Measurements from ENCODE around the gene DYRK3.
"Not testable (repeated sequence)": the region's sequence is repeated elsewhere in the genome, so short reads cannot be mapped to it uniquely, and the experiment has no call there.

The DYRK3 gene

DNA sequence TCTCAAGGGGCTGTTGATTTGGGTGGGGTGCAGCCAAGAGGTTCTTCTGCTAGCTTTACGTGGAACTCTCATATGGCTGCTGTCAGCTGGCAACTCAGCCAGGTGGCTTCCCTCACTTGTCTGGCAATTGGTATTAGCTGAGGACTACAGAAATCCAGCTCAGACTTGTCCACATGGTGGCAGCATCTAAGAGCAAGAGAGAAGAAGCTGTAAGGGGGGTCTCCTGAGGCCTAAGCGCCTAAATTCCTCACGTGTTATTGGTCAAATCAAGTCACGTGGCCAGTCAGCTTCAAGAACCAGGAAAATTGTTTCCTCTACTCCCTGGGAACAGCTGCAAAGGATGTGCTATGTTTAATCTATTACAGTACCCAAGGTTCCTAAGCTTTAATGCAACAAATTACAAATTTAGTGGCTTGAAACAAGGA is 4.2 kb upstream of the DYRK3 start:
- peak; percentile 21 to 56 (median 52) for DNase-seq

GRCh38 chr1:206633708-206634121 is 1.6 kb upstream of the DYRK3 start:
- DNase-seq = peak; percentile 35 to 78 (median 64)

- DNase-seq = peak; percentile 93 to 98 (median 96)
These were observed 814 bp upstream of the DYRK3 start for GRCh38 chr1:206634365-206635079.

GRCh38 chr1:206635978-206636345 is 626 bp downstream of the DYRK3 start:
- DNase-seq = no peak

DNA sequence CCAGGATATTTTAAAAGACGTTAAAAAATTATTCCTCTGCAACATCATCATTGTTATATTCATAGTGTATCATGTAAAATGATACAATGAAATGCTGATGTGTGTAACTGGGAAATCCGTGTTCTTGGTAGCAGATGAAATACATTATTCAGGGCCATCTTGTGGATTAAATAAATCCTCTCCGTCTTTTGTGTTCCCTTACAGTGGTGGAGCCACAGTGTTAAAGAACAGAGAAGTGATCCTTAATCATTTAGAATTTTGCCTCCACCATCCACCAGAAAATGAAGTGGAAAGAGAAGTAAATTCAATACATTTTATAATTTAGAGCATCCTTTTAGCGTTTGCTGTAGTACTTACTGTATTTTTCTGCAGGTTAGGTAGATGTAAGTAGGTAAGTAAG is 1.3 kb downstream of the DYRK3 start:
- no peak for DNase-seq

DNA sequence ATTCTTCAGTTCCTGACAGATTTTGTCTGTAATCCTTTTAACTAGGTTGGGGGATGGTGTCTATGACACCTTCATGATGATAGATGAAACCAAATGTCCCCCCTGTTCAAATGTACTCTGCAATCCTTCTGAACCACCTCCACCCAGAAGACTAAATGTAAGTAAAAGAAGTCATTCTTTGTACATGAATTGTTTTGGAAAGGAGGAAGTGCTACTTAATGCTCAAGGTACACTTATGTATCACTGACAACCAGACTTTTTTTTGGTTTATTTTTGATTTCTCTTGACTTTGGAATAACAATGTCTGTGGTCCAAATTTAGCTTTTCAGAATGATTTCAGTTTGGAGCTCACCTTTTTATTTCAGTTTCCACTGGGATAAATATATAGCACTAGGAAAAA is 2.3 kb downstream of the DYRK3 start:
- DNase-seq = no peak

DNA sequence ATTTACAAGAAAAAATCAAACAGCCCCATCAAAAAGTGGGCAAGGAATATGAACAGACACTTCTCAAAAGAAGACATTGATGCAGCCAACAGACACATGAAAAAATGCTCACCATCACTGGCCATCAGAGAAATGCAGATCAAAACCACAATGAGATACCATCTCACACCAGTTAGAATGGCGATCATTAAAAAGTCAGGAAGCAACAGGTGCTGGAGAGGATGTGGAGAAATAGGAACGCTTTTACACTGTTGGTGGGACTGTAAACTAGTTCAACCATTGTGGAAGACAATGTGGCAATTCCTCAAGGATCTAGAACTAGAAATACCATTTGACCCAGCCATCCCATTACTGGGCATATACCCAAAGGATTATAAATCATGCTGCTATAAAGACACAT is 6.7 kb downstream of the DYRK3 start:
- DNase-seq = not testable (repeated sequence)

- DNase-seq = no peak
These were observed 7.9 kb downstream of the DYRK3 start for GRCh38 chr1:206643118-206643698.

DNA sequence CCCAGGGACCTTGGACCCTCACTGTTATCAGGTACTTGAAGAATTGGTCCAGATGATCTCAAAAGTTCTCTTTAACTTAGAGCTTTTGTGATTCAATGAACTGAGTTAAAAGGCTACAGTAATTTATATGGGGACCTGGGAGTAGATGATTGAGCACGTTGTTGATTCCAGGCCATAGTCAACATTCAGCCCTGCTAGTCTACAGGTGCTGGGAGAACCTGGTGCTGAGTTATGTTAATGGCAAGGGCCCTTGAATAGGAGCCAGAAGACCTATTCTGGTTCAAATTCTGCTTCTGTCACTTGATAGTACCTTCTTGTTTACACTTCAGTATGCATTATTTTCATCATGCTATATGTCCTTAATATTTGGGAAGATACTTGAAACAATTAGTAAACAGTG is 11.2 kb downstream of the DYRK3 start:
- no peak for DNase-seq

DNA sequence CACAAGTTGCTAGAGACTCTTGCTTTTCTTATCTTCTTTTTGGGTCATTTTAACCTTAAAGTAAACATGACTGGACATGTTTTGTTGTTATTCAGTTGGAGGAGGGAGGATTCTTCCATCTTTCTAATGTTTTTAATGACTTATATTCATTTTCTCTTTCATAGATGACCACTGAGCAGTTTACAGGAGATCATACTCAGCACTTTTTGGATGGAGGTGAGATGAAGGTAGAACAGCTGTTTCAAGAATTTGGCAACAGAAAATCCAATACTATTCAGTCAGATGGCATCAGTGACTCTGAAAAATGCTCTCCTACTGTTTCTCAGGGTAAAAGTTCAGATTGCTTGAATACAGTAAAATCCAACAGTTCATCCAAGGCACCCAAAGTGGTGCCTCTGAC is 11.9 kb downstream of the DYRK3 start:
- DNase-seq = no peak

GRCh38 chr1:206649261-206649921 is 14.1 kb downstream of the DYRK3 start:
- DNase-seq = no peak

DNA sequence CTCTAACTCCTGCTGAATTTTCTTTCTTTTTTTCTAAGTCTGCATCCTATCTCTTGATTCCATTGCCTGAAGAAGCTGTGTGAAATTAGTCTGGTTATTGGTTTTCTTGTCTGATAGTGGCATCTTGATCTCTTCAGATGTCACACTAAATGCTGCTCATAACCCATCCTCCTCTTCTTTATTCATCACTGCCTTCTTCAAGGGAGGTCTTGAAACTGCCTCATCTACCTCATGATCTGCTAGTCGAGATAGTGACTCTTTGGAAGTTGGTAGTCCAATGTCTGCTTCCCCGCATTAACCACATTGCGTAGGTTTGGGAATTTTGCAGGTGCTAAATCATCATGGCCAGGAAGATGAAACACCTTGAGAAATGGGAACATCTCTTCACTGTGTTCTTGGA is 15.7 kb downstream of the DYRK3 start:
- DNase-seq = no peak

- DNase-seq = peak in 2 of 4 experiments; percentile 37 to 39
These were observed 16.9 kb downstream of the DYRK3 start for GRCh38 chr1:206651958-206652890.

GRCh38 chr1:206653715-206654459 is 18.6 kb downstream of the DYRK3 start:
- DNase-seq = no peak

GRCh38 chr1:206654828-206655227 is 19.5 kb downstream of the DYRK3 start:
- DNase-seq = peak; percentile 66 to 82 (median 70)

DNA sequence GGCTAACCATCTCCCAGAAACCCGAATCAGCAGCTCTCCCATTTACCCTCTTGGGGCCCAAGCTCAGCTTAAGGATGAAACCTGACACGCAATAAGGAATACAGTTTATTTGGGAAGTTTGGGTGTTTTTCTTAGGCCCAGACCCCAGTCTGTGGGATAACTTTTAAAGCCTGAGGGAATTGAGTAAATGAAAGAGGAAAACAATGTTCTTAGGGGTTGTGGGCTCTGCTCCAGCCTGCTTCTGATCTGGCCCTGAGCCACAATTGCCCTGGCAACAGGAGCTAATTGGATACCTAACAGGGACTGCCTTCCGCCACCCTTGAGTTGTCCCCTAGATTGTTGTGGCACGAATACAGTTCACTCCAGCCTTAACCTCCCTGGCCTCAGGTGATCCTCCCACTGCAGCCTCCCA is 20.1 kb downstream of the DYRK3 start:
- no peak for DNase-seq

GRCh38 chr1:206656936-206657335 is 21.6 kb downstream of the DYRK3 start:
- no peak for DNase-seq

DNA sequence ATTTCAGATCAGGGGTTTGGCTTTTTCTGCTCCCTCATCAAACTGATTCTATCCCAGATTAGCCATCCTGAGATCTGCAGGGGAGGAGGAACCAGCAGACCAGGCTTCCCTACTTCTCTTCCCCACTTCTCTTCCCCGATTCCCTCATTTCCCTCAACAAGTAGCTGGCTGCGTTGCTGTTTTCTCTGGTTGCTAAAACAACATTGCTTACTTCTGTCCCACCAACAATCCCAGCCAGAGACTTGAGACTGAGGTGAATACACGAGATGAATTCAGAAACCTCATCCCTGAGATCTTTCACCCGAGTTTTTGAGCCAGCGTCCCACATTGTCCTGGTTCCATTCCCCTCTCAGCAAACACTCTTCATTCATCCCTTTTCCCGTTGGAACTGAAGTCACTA is 22.4 kb downstream of the DYRK3 start:
- peak in 3 of 4 experiments; percentile 19 to 32 (median 23) for DNase-seq

- DNase-seq = peak; percentile 35 to 68 (median 52)
These were observed 23.1 kb downstream of the DYRK3 start for GRCh38 chr1:206658264-206658980.

DNA sequence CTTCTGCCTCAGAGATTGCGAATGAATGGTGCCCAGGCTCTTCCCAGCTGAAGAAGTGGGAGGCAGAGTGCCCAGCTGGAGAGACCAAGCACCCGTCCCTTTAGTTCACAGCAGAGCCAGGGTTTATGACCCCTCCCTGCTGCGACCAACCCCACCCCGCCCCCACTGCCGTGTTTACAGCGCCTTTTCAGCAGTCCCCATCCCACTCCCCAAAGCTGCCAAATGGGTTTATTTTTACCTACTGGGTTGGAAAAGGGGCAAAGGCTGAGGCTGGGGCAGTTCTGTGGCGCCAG is 23.6 kb downstream of the DYRK3 start:
- no peak for DNase-seq

DNA sequence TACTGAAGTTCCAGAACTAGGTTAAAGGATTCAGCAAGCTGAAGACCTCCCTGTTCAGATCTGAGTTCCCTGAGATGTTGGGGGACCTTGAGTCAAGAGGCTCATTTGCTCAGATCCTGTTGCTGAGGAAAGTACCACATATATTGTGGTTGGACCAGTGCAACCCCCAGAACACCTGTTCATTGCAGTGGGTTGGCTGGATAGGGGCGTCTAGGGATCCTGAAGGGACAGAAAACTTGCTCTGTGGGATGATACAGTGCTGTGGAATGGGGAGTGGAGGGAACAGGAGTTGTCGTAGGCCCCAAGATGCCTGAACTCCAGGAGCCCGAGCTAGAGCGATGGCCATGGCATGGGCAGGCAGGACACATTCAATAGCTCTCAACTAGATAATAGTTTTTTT is 24.8 kb downstream of the DYRK3 start:
- no peak for DNase-seq

Data from suppressor macrophage (primary cell).